Left ventricle myocardium inferior (tissue), 1 donor: ENCODE measurements around the gene SLC25A27. TPM values are rescaled to one million over a fixed set of nuclear protein-coding genes. Genes with fewer than 3 reads are reported as not detected.

ENCODE experiments used
- DNase-seq: peaks from one replicate; pipeline ENCODE4 v3.0.0-alpha.2; 2020
- H3K27ac ChIP-seq: fragments of 200-600 bp; replicated peaks from 2 replicates; pipeline ENCODE4 v1.8.0; 2021
- H3K27me3 ChIP-seq: fragments of 200-600 bp; 2 replicates; pipeline ENCODE4 v1.8.0; 2021; ENCODE audit warnings: low read depth
- H3K36me3 ChIP-seq: fragments of 200-600 bp; 2 replicates; pipeline ENCODE4 v1.8.0; 2021
- H3K4me1 ChIP-seq: fragments of 200-600 bp; 2 replicates; pipeline ENCODE4 v1.8.0; 2021
- H3K4me3 ChIP-seq: fragments of 200-600 bp; 2 replicates; pipeline ENCODE4 v1.8.0; 2021; ENCODE audit warnings: mild to moderate bottlenecking, moderate library complexity
- H3K9me3 ChIP-seq: fragments of 200-600 bp; replicated peaks from 2 replicates; pipeline ENCODE4 v1.8.0; 2021
- CTCF ChIP-seq: fragments of 200-600 bp; IDR thresholded peaks from 2 replicates; pipeline ENCODE4 v1.8.0; 2021; ENCODE audit warnings: antibody characterized with exemption, mild to moderate bottlenecking, borderline replicate concordance
- intact Hi-C: fragments of 100-400 bp; cut with micrococcal nuclease; formaldehyde crosslinking; loops from one replicate; pipeline ENCODE4 v1.11.0; 2022
- total RNA-seq: library from RNA; stranded (reverse); fragmentation: NEBNext Ultra II Directional; extraction: Animal tissue kit (Norgen Biotek cat#: 25700); gene quantifications from one replicate; pipeline ENCODE4 v1.2.1, GENCODE V29; 2021
- donor health status: DM: no; HTN: yes; CAD: no; lungs with severe emphysema.

SLC25A27 gene
- total RNA-seq, 1 donor from 2014 or later, result 18.6 TPM

GRCh38 chr6:46652232-46652602 is 558 bp upstream of the SLC25A27 start:
- intact Hi-C loops, result no loop called here
- Histone ChIP-seq H3K36me3 (peaks cover 9% of the 10 kb centered on the region), H3K4me1 (peaks cover 26% of the 10 kb centered on the region), H3K4me3 (peak overlapping the region; percentile 92), H3K27ac (peak overlapping the region; percentile 91), H3K27me3 (no peaks in the 10 kb centered on the region), H3K9me3 (no peaks in the 10 kb centered on the region)
- TF ChIP-seq CTCF, result no peak
- DNase-seq, result no peak

GRCh38 chr6:46653439-46654195 is 842 bp downstream of the SLC25A27 start:
- peak overlapping the region; percentile 92 for H3K4me3 ChIP-seq
- H3K27ac ChIP-seq, result peak overlapping the region; percentile 91
- no peaks in the 10 kb centered on the region for H3K27me3 ChIP-seq
- H3K36me3 ChIP-seq, result peaks cover 12% of the 10 kb centered on the region
- H3K9me3 ChIP-seq, result no peaks in the 10 kb centered on the region
- no peak for TF ChIP-seq CTCF
- intact Hi-C loops, result no loop called here
- DNase-seq, result no peak
- H3K4me1 ChIP-seq, result peaks cover 26% of the 10 kb centered on the region

GRCh38 chr6:46655803-46656202 is 3.0 kb downstream of the SLC25A27 start:
- Histone ChIP-seq H3K27me3 (no peaks in the 10 kb centered on the region), H3K4me1 (peaks cover 26% of the 10 kb centered on the region), H3K9me3 (no peaks in the 10 kb centered on the region), H3K4me3 (no peak overlapping the region), H3K27ac (no peak overlapping the region), H3K36me3 (peaks cover 21% of the 10 kb centered on the region)
- intact Hi-C loops, result no loop called here
- DNase-seq, result no peak
- no peak for TF ChIP-seq CTCF

GRCh38 chr6:46657642-46658041 is 4.9 kb downstream of the SLC25A27 start:
- intact Hi-C loops, result no loop called here
- no peak for TF ChIP-seq CTCF
- Histone ChIP-seq H3K9me3 (no peaks in the 10 kb centered on the region), H3K36me3 (peaks cover 26% of the 10 kb centered on the region), H3K27ac (no peak overlapping the region), H3K4me3 (no peak overlapping the region), H3K27me3 (no peaks in the 10 kb centered on the region), H3K4me1 (peaks cover 21% of the 10 kb centered on the region)
- no peak for DNase-seq

- H3K9me3 ChIP-seq, result no peaks in the 10 kb centered on the region
- H3K27me3 ChIP-seq, result no peaks in the 10 kb centered on the region
- peaks cover 28% of the 10 kb centered on the region for H3K36me3 ChIP-seq
- TF ChIP-seq CTCF, result no peak
- intact Hi-C loops, result no loop called here
- no peak overlapping the region for H3K27ac ChIP-seq
- DNase-seq, result no peak
- peaks cover 3% of the 10 kb centered on the region for H3K4me1 ChIP-seq
- no peak overlapping the region for H3K4me3 ChIP-seq
Observed at GRCh38 chr6:46661483-46661882, 8.7 kb downstream of the SLC25A27 start.
